ENCODE measurements around the gene TPCN1.
A peak's percentile ranks its signal among the peaks of the same experiment; 100 is the strongest.

Gene TPCN1

GRCh38 chr12:113287899-113288282 lies 66.6 kb downstream of the TPCN1 start:
- DNase-seq: no peak

GRCh38 chr12:113289361-113289760 lies 68.1 kb downstream of the TPCN1 start:
- DNase-seq: no peak

GRCh38 chr12:113290506-113290905 lies 69.2 kb downstream of the TPCN1 start:
- DNase-seq: no peak

- no peak for DNase-seq
Observed at GRCh38 chr12:113291586-113291985, 70.3 kb downstream of the TPCN1 start.

- DNase-seq: no peak
Observed at GRCh38 chr12:113292091-113292490, 70.8 kb downstream of the TPCN1 start.

- no peak for DNase-seq
Observed at GRCh38 chr12:113292547-113292946, 71.3 kb downstream of the TPCN1 start.

GRCh38 chr12:113293100-113293499 lies 71.8 kb downstream of the TPCN1 start:
- DNase-seq: no peak

- DNase-seq: no peak
Observed at GRCh38 chr12:113295886-113296556, 74.8 kb downstream of the TPCN1 start.

GRCh38 chr12:113296557-113297213 lies 75.4 kb downstream of the TPCN1 start:
- DNase-seq: no peak

- no peak for DNase-seq
Observed at GRCh38 chr12:113297214-113297587, 75.9 kb downstream of the TPCN1 start.

- no peak for DNase-seq
Observed at GRCh38 chr12:113297621-113298471, 76.6 kb downstream of the TPCN1 start.

GRCh38 chr12:113298472-113298817 lies 77.2 kb downstream of the TPCN1 start:
- DNase-seq: no peak

- DNase-seq: no peak
Observed at GRCh38 chr12:113298861-113299545, 77.7 kb downstream of the TPCN1 start.

- peak; percentile 23 to 38 (median 29) for DNase-seq
Observed at GRCh38 chr12:113299619-113300237, 78.5 kb downstream of the TPCN1 start.

- DNase-seq: no peak
Observed at GRCh38 chr12:113301811-113302210, 80.5 kb downstream of the TPCN1 start.

- DNase-seq: no peak
Observed at GRCh38 chr12:113302466-113302865, 81.2 kb downstream of the TPCN1 start.

GRCh38 chr12:113302886-113303640 lies 81.8 kb downstream of the TPCN1 start:
- DNase-seq: peak; percentile 73 to 77 (median 76)

GRCh38 chr12:113305281-113305856 lies 84.1 kb downstream of the TPCN1 start:
- DNase-seq: no peak

- no peak for DNase-seq
Observed at GRCh38 chr12:113306382-113306781, 85.1 kb downstream of the TPCN1 start.

GRCh38 chr12:113310489-113310888 lies 89.2 kb downstream of the TPCN1 start:
- DNase-seq: peak in 2 of 4 experiments; percentile 33 to 39

- no peak for DNase-seq
Observed at GRCh38 chr12:113314121-113314529, 92.9 kb downstream of the TPCN1 start.

Measured in suppressor macrophage (primary cell).